GM18502 (cell line): ENCODE results near the gene DDHD1.

ENCODE experiments used
- ATAC-seq: cut with Tn5 transposase; IDR thresholded peaks from one replicate; pipeline ENCODE4 v1.9.1; 2021; ENCODE audit warnings: mild to moderate bottlenecking; ENCODE audit not compliant: unreplicated experiment, poor library complexity

DDHD1 gene

GRCh38 chr14:53003776-53004175 is 149.3 kb downstream of the DDHD1 start:
- ATAC-seq = no peak

DNA sequence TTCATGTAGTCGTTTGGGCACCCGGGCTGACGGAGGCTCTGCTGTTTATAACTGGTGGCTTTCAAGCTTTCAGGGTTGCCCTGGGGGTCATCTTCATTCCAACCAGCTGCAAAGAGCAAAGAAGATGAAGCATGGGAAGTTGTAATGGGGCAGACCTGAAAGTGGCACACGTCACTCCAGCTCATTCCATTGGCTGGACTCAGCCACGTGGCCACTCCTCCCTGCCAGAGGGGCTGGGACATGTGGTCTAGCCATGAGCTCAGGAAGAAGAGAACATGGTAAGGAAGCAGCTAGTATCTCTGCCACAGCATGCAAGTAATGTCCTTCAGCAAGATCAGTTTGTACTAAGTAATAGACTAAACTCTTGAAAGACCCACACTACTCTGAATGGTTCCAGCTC is 150.5 kb downstream of the DDHD1 start:
- no peak for ATAC-seq

DNA sequence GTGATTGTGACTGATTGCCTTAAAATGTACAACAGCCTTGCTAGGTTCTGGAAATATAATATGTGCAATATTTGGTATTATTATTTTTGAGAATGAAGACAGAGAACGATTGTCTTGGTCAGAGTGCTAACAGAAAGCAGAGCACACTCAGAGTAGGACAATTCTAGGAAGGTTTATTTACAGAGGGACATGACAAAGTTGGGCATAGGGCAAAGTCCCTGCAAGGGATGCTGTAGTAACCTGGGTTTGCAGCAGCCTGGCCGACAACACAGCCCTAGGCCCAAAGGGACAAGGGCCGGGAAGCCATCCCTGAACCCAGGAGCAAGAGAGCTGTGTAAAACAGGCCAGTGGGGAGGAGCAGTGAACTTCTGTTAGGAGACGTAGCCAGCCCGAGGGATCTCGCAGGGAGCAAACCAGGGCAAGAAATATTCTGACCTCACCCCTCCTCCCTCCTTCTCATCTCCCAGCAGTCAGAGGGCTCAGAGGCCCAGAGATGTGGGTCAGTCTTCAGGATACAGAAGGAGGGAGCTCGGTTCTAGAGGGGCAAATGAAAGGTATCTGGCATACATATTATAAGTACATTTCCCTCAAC is 151.2 kb downstream of the DDHD1 start:
- no peak for ATAC-seq

DNA sequence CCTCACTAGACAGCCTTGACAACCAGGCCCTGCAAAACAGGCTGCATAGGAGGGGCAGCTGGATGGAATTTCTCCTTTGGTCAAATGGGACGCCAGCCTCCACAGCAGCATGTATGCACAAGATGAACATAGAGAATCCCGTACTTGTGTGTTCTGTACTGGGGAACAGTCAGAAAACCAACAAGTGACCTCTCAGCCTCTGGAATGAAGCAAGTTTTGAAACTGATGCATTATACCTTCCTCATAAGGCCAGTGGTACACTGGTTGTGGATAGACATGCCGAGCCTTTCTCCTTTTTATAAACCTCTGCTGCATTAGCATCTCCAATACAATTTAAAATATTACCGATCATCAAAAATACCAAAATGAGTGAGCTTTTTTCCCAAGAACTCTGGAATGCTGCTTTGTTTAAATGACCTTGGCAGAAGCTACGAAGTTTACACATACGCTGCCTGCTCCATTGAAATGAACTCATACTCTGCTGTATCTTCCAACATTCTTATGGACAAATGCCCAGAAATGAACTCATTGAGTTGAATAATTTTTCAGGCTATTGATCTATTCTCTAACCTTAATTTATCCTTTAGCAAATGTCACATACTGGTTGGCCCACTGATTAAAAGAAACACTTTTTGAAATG is 154.6 kb downstream of the DDHD1 start:
- no peak for ATAC-seq

GRCh38 chr14:52996493-52996892 is 156.6 kb downstream of the DDHD1 start:
- no peak for ATAC-seq

DNA sequence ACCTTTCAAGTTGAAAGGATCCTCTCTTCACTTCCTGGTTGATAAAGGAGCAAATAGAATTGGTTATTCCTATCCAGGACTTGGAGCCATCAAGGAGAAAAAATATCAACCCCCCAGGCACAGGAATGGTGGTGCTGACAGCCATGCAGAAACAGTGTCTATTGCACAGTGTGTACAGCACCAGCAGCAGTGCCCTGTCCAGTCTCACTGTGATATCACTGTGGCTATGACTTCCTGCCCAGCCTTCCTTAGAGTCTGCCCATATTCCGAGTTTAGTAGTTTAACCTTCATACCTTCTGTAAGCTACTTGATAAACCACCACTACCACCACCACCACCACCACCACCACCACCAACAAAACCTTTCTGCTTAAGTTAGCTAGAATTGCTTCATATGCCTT is 157.1 kb downstream of the DDHD1 start:
- ATAC-seq = no peak

DNA sequence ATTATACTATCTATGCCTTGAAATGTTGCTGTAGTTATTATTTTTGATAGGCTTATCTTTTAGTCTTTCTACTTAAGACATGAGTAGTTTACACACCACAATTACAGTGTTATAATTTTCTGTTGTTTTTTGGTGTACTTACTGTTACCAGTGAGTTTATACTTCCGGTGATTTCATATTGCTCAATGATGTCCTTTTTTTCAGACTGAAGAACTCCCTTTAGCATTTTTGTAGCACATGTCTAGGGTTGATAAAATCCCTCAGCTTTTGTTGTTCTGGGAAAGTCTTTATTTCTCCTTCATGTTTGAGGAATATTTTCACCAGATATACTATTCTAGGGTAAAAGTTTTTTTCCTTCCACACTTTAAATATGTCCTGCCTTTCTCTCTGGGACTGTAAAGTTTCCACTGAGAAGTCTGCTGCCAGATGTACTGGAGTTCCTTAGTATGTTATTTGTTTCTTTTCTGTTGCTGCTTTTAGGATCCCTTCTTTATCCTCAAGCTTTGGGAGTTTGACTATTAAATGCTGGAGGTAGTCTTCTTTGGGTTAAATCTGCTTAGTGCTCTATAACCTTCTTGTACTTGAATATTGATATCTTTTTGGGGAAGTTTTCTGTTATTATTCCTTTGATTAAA is 160.8 kb downstream of the DDHD1 start:
- no peak for ATAC-seq

GRCh38 chr14:52988139-52988538 is 165.0 kb downstream of the DDHD1 start:
- ATAC-seq = no peak

DNA sequence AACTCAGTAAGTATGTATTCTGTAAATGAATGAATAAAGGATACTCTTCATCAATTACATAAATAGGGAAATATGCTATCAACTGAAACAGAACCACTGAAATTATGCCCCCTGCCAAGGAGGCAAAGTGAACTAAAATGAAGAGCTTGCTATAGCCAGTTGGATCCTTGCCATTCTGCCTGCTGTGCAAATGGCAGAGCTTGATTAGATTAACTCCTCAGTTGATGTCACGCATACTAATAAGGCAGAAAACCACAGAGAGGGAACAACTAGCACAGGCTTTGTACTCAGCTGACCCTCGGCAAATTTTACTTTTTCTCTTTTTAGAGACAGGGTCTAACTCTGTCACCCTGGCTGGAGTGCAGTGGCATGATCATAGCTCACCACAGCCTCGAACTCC is 165.6 kb downstream of the DDHD1 start:
- ATAC-seq = no peak

DNA sequence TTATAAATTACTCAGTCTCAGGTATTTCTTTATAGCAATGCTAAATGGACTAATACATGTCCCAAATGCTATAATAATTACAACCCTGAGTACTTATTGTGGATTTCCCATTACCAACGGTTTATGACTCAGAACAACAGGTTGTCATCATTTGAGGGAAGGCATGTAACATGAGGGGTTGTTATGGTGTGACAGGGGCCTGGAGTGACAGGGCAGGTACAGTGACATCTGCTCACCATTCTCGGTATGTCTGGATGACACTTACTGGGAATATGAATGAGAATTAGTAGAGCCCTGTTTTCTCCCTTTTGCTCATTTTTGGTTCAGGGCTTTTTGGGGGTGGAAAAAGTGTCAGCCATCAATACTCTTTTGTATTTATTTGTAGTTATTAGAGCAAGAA is 166.1 kb downstream of the DDHD1 start:
- no peak for ATAC-seq
